Nephron (organoid): ENCODE measurements around the gene CENPO.

ENCODE experiments used
- H3K27ac Mint-ChIP-seq, 3 experiments: 2 replicates each; pipeline ENCODE4 v1.8.0; 2020; ENCODE audit warnings: mixed read lengths in 3 of 3, mild to moderate bottlenecking in 2 of 3, moderate library complexity in 1 of 3
- H3K27me3 Mint-ChIP-seq: 2 replicates; pipeline ENCODE4 v1.8.0; 2021; ENCODE audit warnings: low read depth, mild to moderate bottlenecking, moderate library complexity, mixed read lengths
- H3K36me3 Mint-ChIP-seq: 2 replicates; pipeline ENCODE4 v1.8.0; 2020; ENCODE audit warnings: low read depth, mixed read lengths
- H3K4me1 Mint-ChIP-seq: 2 replicates; pipeline ENCODE4 v1.8.0; 2020; ENCODE audit warnings: mixed read lengths
- H3K4me3 Mint-ChIP-seq, 3 experiments: 2 replicates each; pipeline ENCODE4 v1.8.0; 2020; ENCODE audit warnings: mild to moderate bottlenecking in 3 of 3, mixed read lengths in 3 of 3, moderate library complexity in 2 of 3
- H3K9me3 Mint-ChIP-seq: 2 replicates; pipeline ENCODE4 v1.8.0; 2020; ENCODE audit warnings: mixed read lengths
- CTCF ChIP-seq, 3 experiments: fragments of 200-600 bp; sonication (generic); IDR thresholded peaks; one replicate each; pipeline ENCODE4 v1.5.0; 2021; ENCODE audit warnings: antibody characterized with exemption in 3 of 3; ENCODE audit not compliant: unreplicated experiment in 3 of 3

CENPO gene

DNA sequence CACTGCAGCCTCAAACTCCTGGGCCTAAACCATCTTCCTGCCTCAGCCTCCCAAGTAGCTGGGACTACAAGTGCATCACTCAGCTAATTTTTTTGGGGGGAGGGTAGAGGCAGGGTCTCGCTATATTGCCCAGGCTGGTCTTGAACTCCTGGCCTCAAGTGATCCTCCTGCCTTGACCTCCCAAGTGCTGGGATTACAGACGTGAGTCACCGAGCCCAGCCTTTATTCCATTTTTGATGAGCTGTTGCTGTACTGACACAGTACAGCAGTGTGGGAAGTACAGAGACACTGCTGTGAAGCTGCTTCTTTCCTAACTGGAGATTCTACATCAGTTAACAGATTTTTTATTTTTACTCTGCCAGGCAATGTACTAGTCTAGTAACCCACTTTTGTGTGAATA, 18.9 kb upstream of the CENPO start:
- H3K36me3 Mint-ChIP-seq: peaks cover 21% of the 10 kb centered on the region
- no peak overlapping the region for H3K4me3 Mint-ChIP-seq
- no peak overlapping the region for H3K27ac Mint-ChIP-seq
- H3K4me1 Mint-ChIP-seq: peaks cover 28% of the 10 kb centered on the region
- no peak for TF ChIP-seq CTCF (IDR thresholded peaks at IDR 0.05; ENCODE audit: unreplicated experiment in 3 of 3)
- H3K27me3 Mint-ChIP-seq: no peaks in the 10 kb centered on the region
- H3K9me3 Mint-ChIP-seq: no peaks in the 10 kb centered on the region

GRCh38 chr2:24779116-24779515, 14.1 kb upstream of the CENPO start:
- Mint-ChIP-seq H3K36me3 (no peaks in the 10 kb centered on the region), H3K4me3 (no peak overlapping the region), H3K27me3 (no peaks in the 10 kb centered on the region), H3K9me3 (no peaks in the 10 kb centered on the region), H3K4me1 (no peaks in the 10 kb centered on the region), H3K27ac (no peak overlapping the region)
- TF ChIP-seq CTCF (IDR thresholded peaks at IDR 0.05; ENCODE audit: unreplicated experiment in 3 of 3): no peak

DNA sequence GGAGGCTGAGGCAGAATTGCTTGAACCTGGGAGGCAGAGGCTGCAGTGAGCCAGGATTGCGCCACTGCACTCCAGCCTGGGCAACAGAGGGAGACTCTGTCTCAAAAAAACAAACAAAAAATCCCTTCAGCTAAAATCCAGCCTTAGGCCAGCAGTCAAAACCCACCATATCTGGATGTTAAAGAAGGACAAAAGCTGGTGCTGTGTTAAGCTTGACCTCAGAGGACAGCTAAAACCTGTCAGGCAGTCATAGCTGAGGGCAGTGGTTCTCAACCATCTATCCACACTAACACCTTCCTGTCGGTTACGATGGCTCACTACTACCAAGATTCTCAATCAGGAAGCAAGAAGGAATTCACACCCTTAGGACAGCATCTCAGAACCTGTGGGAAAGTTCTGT, 9.6 kb upstream of the CENPO start:
- Mint-ChIP-seq H3K4me1 (peaks cover 11% of the 10 kb centered on the region), H3K36me3 (peaks cover under 1% of the 10 kb centered on the region), H3K27me3 (no peaks in the 10 kb centered on the region), H3K4me3 (no peak overlapping the region), H3K9me3 (no peaks in the 10 kb centered on the region), H3K27ac (no peak overlapping the region)
- TF ChIP-seq CTCF (IDR thresholded peaks at IDR 0.05; ENCODE audit: unreplicated experiment in 3 of 3): no peak

DNA sequence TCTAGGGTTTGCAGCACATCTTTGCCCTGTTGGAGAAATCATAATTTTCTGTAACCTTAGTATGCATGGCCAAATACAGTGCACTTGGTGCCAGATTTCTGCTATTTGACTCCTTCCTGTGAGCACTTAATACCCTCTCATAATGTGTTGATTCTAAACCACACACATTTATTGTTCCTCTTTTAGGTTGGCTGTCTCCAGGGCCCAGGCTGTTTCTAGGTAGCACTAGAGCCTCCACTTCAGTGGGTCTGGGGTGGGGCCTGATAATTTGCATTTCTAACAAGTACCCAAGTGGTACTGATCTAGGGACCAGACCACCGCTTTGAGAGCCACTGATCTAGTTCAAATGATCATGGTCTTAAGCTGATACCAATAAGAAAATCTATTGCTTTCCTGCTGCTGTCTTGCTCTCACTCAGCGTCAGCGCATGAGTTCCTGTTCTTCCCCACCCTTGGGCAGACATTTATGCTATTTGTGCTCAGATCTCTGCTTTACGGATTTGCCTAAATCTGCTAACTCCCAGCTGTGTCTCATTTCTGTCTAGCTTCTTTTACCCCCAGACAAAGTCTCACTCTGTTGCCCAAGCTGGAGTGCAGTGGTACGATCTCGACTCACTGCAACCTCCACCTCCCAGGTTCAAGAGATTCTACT, 7.4 kb upstream of the CENPO start:
- Mint-ChIP-seq H3K4me1 (peaks cover 15% of the 10 kb centered on the region), H3K36me3 (peaks cover 9% of the 10 kb centered on the region), H3K9me3 (no peaks in the 10 kb centered on the region), H3K27me3 (no peaks in the 10 kb centered on the region), H3K4me3 (no peak overlapping the region), H3K27ac (peak overlapping the region in 1 of 3 experiments; percentile 24)
- no peak for TF ChIP-seq CTCF (IDR thresholded peaks at IDR 0.05; ENCODE audit: unreplicated experiment in 3 of 3)

DNA sequence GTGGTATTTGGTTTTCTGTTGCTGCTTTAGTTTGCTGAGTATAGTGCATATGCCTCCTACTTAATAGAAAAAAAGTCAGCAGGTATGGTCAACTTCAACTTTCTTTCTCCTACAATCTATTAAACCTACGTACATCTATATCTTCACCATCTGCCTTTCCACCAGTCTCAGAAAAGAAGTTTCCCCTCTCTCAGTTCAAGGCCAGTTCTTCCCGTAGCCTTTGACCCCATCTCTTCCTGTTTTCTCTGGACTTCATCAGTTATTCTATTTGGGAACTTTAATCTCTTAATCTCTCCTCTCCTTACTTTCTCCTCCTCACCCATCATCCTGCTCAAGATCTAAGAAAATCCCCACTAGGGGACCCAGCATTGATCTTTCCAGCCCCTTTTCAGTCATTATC, 5.7 kb upstream of the CENPO start:
- peak overlapping the region in 1 of 3 experiments; percentile 2 for H3K27ac Mint-ChIP-seq
- no peaks in the 10 kb centered on the region for H3K9me3 Mint-ChIP-seq
- H3K4me1 Mint-ChIP-seq: peaks cover 20% of the 10 kb centered on the region
- H3K4me3 Mint-ChIP-seq: no peak overlapping the region
- TF ChIP-seq CTCF (IDR thresholded peaks at IDR 0.05; ENCODE audit: unreplicated experiment in 3 of 3): no peak
- H3K27me3 Mint-ChIP-seq: no peaks in the 10 kb centered on the region
- peaks cover 9% of the 10 kb centered on the region for H3K36me3 Mint-ChIP-seq

DNA sequence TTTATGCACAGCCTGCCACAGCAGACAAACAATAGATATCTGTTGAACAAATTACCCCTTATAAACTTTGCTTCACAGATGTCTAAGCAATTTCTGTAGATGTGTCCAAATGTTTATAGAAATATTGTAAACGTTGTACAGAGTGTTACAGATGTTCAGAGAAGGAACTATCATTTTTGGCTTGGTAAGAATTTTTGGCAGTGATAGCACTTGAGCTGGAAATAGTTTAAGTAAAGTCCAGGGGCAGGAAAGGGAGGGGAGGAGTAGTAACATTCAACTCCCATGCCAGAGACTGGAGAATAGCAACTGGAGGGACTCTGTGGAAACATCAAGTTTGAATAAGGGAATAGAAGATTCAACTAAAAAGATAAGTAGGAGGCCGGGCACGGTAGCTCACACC, 4.4 kb upstream of the CENPO start:
- Mint-ChIP-seq H3K27ac (no peak overlapping the region), H3K4me1 (peaks cover 29% of the 10 kb centered on the region), H3K36me3 (peaks cover 9% of the 10 kb centered on the region), H3K4me3 (peak overlapping the region in 1 of 3 experiments; percentile 63), H3K9me3 (no peaks in the 10 kb centered on the region), H3K27me3 (no peaks in the 10 kb centered on the region)
- no peak for TF ChIP-seq CTCF (IDR thresholded peaks at IDR 0.05; ENCODE audit: unreplicated experiment in 3 of 3)
